Mucosa of gallbladder (tissue), 1 donor: Measurements from ENCODE around the gene MAGI1. TPM values are rescaled to one million over a fixed set of nuclear protein-coding genes. Genes with fewer than 3 reads are reported as not detected.
"Not testable (repeated sequence)": the region's sequence is repeated elsewhere in the genome, so short reads cannot be mapped to it uniquely, and the experiment has no call there.

ENCODE experiments used
- DNase-seq: peaks from one replicate; pipeline ENCODE4 v3.0.0-alpha.2; 2020; ENCODE audit warnings: low spot score
- total RNA-seq: library from RNA; stranded (reverse); gene quantifications from one replicate; pipeline ENCODE4 v1.2.1, GENCODE V29; 2021
- donor health status: DM: no; HTN: no; CAD: no.

The MAGI1 gene
- total RNA-seq, 1 donor from 2014 or later = 87.4 TPM

- peak; percentile 25 for DNase-seq
Observed at GRCh38 chr3:66039590-66039887, 821 bp upstream of the MAGI1 start.

- DNase-seq = no peak
Observed at GRCh38 chr3:66038384-66038725, 363 bp downstream of the MAGI1 start.

GRCh38 chr3:66037986-66038369 is 740 bp downstream of the MAGI1 start:
- no peak for DNase-seq

GRCh38 chr3:66037330-66037985 is 1.3 kb downstream of the MAGI1 start:
- peak; percentile 48 for DNase-seq

- no peak for DNase-seq
Observed at GRCh38 chr3:66036586-66037148, 2.1 kb downstream of the MAGI1 start.

GRCh38 chr3:66035763-66036477 is 2.8 kb downstream of the MAGI1 start:
- DNase-seq = no peak

- DNase-seq = no peak
Observed at GRCh38 chr3:66033241-66034138, 5.2 kb downstream of the MAGI1 start.

- no peak for DNase-seq
Observed at GRCh38 chr3:66031102-66031698, 7.5 kb downstream of the MAGI1 start.

GRCh38 chr3:66029443-66029842 is 9.3 kb downstream of the MAGI1 start:
- no peak for DNase-seq

GRCh38 chr3:66029014-66029413 is 9.7 kb downstream of the MAGI1 start:
- no peak for DNase-seq

- no peak for DNase-seq
Observed at GRCh38 chr3:66028457-66028856, 10.3 kb downstream of the MAGI1 start.

GRCh38 chr3:66027099-66027498 is 11.6 kb downstream of the MAGI1 start:
- DNase-seq = not testable (repeated sequence)

- DNase-seq = no peak
Observed at GRCh38 chr3:66023738-66024385, 14.9 kb downstream of the MAGI1 start.

GRCh38 chr3:66023229-66023628 is 15.5 kb downstream of the MAGI1 start:
- no peak for DNase-seq

- no peak for DNase-seq
Observed at GRCh38 chr3:66021731-66022131, 17.0 kb downstream of the MAGI1 start.

GRCh38 chr3:66019896-66020295 is 18.8 kb downstream of the MAGI1 start:
- DNase-seq = no peak

GRCh38 chr3:66018057-66019033 is 20.4 kb downstream of the MAGI1 start:
- DNase-seq = no peak

GRCh38 chr3:66017591-66017990 is 21.1 kb downstream of the MAGI1 start:
- DNase-seq = no peak

- DNase-seq = no peak
Observed at GRCh38 chr3:66017084-66017483, 21.6 kb downstream of the MAGI1 start.

- DNase-seq = no peak
Observed at GRCh38 chr3:66015841-66016240, 22.9 kb downstream of the MAGI1 start.
